ENCODE results near the gene EIF4G2. TPM values are rescaled to one million over a fixed set of nuclear protein-coding genes. Genes with fewer than 3 reads are reported as not detected.

EIF4G2 gene
- total and polyA plus RNA-seq, 2 donors from 2014 or later: 238 to 716 TPM

DNA sequence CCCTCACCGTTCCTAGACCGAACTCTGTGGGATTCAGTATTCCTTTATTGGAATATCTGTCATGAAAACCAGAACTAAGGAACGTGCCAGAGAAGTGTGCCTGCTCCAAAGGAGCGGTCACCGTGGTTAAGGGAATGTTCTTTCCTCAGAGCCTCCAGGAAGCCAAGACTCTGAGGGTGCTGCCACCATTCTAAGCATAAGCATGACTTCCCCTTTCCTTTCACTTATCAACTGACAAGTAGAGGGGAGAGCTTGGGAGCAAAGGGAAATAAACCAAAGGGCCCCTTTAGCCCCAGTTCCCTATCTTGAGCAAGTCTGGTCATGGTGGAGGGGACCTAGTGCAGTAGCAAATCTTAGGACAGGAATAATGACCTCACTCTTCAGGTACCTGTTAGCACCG is 30.9 kb downstream of the EIF4G2 start:
- H3K27ac ChIP-seq (ENCODE audit: low read depth in 2 of 2, low read length in 2 of 2): no peak overlapping the region
- FAIRE-seq: no peak
- TF ChIP-seq, protein P1, sequence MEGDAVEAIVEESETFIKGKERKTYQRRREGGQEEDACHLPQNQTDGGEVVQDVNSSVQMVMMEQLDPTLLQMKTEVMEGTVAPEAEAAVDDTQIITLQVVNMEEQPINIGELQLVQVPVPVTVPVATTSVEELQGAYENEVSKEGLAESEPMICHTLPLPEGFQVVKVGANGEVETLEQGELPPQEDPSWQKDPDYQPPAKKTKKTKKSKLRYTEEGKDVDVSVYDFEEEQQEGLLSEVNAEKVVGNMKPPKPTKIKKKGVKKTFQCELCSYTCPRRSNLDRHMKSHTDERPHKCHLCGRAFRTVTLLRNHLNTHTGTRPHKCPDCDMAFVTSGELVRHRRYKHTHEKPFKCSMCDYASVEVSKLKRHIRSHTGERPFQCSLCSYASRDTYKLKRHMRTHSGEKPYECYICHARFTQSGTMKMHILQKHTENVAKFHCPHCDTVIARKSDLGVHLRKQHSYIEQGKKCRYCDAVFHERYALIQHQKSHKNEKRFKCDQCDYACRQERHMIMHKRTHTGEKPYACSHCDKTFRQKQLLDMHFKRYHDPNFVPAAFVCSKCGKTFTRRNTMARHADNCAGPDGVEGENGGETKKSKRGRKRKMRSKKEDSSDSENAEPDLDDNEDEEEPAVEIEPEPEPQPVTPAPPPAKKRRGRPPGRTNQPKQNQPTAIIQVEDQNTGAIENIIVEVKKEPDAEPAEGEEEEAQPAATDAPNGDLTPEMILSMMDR (IDR thresholded peaks at IDR 0.05; ENCODE audit: borderline replicate concordance, extremely low read depth, insufficient read depth): no peak
- intact Hi-C loops (cut with DNase I): no loop called here
- no peak overlapping the region for H3K9ac ChIP-seq (ENCODE audit: low read length in 3 of 3)
- H3K4me3 ChIP-seq (ENCODE audit: low read length in 3 of 3): no peak overlapping the region
- H3K27me3 ChIP-seq (ENCODE audit: control insufficient read depth, insufficient read depth, low read length): no peaks in the 10 kb centered on the region
- peaks cover 9 to 56% (median 36%) of the 10 kb centered on the region in 3 donors for H3K36me3 ChIP-seq (ENCODE audit: control insufficient read depth in 2 of 3, insufficient read depth in 3 of 3, low read length in 3 of 3)
- no peaks in the 10 kb centered on the region for H3K9me3 ChIP-seq (ENCODE audit: control insufficient read depth in 2 of 3, insufficient read depth in 1 of 3, low read length in 3 of 3)
- no peaks in the 10 kb centered on the region for H3K4me1 ChIP-seq (ENCODE audit: control insufficient read depth in 2 of 3, insufficient read depth in 2 of 3, low read depth in 1 of 3, low read length in 3 of 3)
- DNase-seq: no peak

DNA sequence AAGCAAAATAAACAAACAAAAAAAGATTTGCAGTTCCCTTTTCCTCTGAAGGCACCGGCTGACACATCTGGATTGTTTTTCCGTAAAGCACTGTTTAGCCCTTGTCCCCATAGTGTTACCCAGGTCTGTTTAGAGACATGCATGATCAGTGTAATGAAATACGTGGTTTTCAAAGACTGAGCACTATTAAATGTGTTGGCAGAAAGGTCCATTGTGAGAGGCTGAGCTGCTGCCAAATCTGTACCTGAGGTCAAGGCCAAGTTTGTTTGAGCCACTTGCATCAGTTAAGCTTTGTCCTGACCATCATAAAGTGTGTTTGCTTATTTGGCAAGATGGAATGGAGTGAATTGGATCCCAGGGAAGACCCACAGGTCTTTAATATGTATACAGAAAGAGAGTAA is 31.3 kb downstream of the EIF4G2 start:
- intact Hi-C loops (cut with DNase I): no loop called here
- Histone ChIP-seq H3K36me3 (ENCODE audit: control insufficient read depth in 2 of 3, insufficient read depth in 3 of 3, low read length in 3 of 3) (peaks cover 9 to 60% (median 38%) of the 10 kb centered on the region in 3 donors), H3K9ac (ENCODE audit: low read length in 3 of 3) (no peak overlapping the region), H3K27me3 (ENCODE audit: control insufficient read depth, insufficient read depth, low read length) (no peaks in the 10 kb centered on the region), H3K4me1 (ENCODE audit: control insufficient read depth in 2 of 3, insufficient read depth in 2 of 3, low read depth in 1 of 3, low read length in 3 of 3) (no peaks in the 10 kb centered on the region), H3K27ac (ENCODE audit: low read depth in 2 of 2, low read length in 2 of 2) (no peak overlapping the region), H3K4me3 (ENCODE audit: low read length in 3 of 3) (no peak overlapping the region), H3K9me3 (ENCODE audit: control insufficient read depth in 2 of 3, insufficient read depth in 1 of 3, low read length in 3 of 3) (no peaks in the 10 kb centered on the region)
- DNase-seq (no peak), FAIRE-seq (no peak)
- TF ChIP-seq, protein P1 (IDR thresholded peaks at IDR 0.05; ENCODE audit: borderline replicate concordance, extremely low read depth, insufficient read depth): no peak

DNA sequence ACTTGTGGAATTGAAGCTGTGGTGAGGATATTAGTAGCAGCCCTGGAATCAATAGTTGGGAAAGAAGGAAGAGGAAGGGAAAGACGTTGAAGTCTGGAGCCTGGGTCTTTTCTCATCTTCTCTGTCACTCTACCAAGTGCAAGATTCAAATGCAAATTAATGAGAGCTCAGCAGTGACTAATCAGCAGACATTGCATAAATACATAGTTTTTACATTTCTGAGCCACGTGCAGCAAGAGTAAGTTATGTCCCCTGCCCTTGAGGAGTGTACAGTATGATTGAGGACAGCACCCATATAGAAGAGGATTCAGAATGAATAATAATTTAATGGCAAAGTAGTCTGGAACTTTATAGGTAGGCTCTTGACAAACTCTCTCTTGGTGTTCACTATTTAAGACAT is 33.9 kb downstream of the EIF4G2 start:
- intact Hi-C loops (cut with DNase I): no loop called here
- DNase-seq: no peak
- TF ChIP-seq, protein P1 (IDR thresholded peaks at IDR 0.05; ENCODE audit: borderline replicate concordance, extremely low read depth, insufficient read depth): no peak
- no peaks in the 10 kb centered on the region for H3K9me3 ChIP-seq (ENCODE audit: control insufficient read depth in 2 of 3, insufficient read depth in 1 of 3, low read length in 3 of 3)
- FAIRE-seq: no peak
- no peak overlapping the region for H3K27ac ChIP-seq (ENCODE audit: low read depth in 2 of 2, low read length in 2 of 2)
- no peaks in the 10 kb centered on the region for H3K4me1 ChIP-seq (ENCODE audit: control insufficient read depth in 2 of 3, insufficient read depth in 2 of 3, low read depth in 1 of 3, low read length in 3 of 3)
- H3K27me3 ChIP-seq (ENCODE audit: control insufficient read depth, insufficient read depth, low read length): no peaks in the 10 kb centered on the region
- no peak overlapping the region for H3K4me3 ChIP-seq (ENCODE audit: low read length in 3 of 3)
- H3K9ac ChIP-seq (ENCODE audit: low read length in 3 of 3): no peak overlapping the region
- H3K36me3 ChIP-seq (ENCODE audit: control insufficient read depth in 2 of 3, insufficient read depth in 3 of 3, low read length in 3 of 3): peaks cover 9 to 83% (median 43%) of the 10 kb centered on the region in 3 donors

DNA sequence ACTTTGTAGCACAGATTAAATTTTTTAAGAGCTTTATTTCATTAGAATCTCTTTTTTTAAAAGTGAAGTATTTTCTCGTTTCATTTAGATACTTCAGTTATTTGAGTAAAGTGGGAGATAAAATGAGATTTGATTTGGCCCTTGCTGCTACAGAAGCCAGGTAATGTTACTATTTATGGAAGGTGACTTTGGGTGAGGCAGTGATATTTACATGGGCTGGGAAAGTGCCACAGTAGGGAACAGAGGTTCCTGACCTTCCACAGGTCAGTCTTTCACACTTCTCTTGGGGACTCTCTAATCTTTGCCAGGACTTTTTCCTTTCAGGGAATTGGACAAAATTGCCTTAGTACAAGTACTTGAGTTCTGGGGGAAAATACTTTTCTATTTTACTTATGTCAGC is 37.3 kb downstream of the EIF4G2 start:
- Histone ChIP-seq H3K9ac (ENCODE audit: low read length in 3 of 3) (no peak overlapping the region), H3K27me3 (ENCODE audit: control insufficient read depth, insufficient read depth, low read length) (no peaks in the 10 kb centered on the region), H3K9me3 (ENCODE audit: control insufficient read depth in 2 of 3, insufficient read depth in 1 of 3, low read length in 3 of 3) (no peaks in the 10 kb centered on the region), H3K36me3 (ENCODE audit: control insufficient read depth in 2 of 3, insufficient read depth in 3 of 3, low read length in 3 of 3) (peaks cover 9 to 68% (median 43%) of the 10 kb centered on the region in 3 donors), H3K27ac (ENCODE audit: low read depth in 2 of 2, low read length in 2 of 2) (no peak overlapping the region), H3K4me1 (ENCODE audit: control insufficient read depth in 2 of 3, insufficient read depth in 2 of 3, low read depth in 1 of 3, low read length in 3 of 3) (no peaks in the 10 kb centered on the region), H3K4me3 (ENCODE audit: low read length in 3 of 3) (no peak overlapping the region)
- DNase-seq: no peak
- TF ChIP-seq, protein P1 (IDR thresholded peaks at IDR 0.05; ENCODE audit: borderline replicate concordance, extremely low read depth, insufficient read depth): no peak
- intact Hi-C loops (cut with DNase I): no loop called here
- FAIRE-seq: no peak

Data from kidney (tissue), 14 donors.